C4-2B (cell line): Measurements from ENCODE around the gene GJD4.

ENCODE experiments used
- H3K27ac ChIP-seq: fragments of 450-650 bp; 2 replicates; pipeline ENCODE4 v1.5.1; 2017
- ZFX ChIP-seq: fragments of 450-650 bp; IDR thresholded peaks from 2 replicates; pipeline ENCODE4 v1.6.1; 2017
- TF ChIP-seq, protein P1 (sequence below): fragments of 450-650 bp; conservative IDR thresholded peaks from 2 replicates; pipeline ENCODE4 v1.5.1; 2017; ENCODE audit warnings: mild to moderate bottlenecking

GJD4 gene, protein sequence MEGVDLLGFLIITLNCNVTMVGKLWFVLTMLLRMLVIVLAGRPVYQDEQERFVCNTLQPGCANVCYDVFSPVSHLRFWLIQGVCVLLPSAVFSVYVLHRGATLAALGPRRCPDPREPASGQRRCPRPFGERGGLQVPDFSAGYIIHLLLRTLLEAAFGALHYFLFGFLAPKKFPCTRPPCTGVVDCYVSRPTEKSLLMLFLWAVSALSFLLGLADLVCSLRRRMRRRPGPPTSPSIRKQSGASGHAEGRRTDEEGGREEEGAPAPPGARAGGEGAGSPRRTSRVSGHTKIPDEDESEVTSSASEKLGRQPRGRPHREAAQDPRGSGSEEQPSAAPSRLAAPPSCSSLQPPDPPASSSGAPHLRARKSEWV

DNA sequence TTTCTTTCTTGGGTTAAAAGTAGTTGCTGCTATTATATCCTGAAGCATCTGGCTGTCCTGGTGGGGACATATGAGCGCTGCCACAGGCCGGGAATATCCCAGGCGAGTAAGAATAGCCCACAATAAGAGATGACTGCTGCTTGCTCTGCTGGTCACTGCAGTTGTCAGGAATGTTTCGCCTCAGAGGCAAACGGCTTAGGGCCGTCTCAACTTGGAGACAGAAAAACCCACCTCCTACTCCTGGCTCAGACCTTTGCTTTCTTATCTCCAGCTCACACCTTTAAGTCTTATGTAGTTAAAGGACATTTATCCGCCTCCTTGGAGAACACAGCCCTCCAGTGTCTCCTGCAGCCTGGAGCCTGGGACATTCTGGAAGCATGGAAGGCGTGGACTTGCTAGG, at the start of gene GJD4:
GJD4 (plus strand) TSS at position 151 of the 400 bp plus-strand sequence; CDS start at position 378, 227 bp downstream.
- no peak within 1 kb of the TSS for H3K27ac ChIP-seq
- TF ChIP-seq, protein P1, sequence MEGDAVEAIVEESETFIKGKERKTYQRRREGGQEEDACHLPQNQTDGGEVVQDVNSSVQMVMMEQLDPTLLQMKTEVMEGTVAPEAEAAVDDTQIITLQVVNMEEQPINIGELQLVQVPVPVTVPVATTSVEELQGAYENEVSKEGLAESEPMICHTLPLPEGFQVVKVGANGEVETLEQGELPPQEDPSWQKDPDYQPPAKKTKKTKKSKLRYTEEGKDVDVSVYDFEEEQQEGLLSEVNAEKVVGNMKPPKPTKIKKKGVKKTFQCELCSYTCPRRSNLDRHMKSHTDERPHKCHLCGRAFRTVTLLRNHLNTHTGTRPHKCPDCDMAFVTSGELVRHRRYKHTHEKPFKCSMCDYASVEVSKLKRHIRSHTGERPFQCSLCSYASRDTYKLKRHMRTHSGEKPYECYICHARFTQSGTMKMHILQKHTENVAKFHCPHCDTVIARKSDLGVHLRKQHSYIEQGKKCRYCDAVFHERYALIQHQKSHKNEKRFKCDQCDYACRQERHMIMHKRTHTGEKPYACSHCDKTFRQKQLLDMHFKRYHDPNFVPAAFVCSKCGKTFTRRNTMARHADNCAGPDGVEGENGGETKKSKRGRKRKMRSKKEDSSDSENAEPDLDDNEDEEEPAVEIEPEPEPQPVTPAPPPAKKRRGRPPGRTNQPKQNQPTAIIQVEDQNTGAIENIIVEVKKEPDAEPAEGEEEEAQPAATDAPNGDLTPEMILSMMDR, result no peak
- TF ChIP-seq ZFX, result no peak

DNA sequence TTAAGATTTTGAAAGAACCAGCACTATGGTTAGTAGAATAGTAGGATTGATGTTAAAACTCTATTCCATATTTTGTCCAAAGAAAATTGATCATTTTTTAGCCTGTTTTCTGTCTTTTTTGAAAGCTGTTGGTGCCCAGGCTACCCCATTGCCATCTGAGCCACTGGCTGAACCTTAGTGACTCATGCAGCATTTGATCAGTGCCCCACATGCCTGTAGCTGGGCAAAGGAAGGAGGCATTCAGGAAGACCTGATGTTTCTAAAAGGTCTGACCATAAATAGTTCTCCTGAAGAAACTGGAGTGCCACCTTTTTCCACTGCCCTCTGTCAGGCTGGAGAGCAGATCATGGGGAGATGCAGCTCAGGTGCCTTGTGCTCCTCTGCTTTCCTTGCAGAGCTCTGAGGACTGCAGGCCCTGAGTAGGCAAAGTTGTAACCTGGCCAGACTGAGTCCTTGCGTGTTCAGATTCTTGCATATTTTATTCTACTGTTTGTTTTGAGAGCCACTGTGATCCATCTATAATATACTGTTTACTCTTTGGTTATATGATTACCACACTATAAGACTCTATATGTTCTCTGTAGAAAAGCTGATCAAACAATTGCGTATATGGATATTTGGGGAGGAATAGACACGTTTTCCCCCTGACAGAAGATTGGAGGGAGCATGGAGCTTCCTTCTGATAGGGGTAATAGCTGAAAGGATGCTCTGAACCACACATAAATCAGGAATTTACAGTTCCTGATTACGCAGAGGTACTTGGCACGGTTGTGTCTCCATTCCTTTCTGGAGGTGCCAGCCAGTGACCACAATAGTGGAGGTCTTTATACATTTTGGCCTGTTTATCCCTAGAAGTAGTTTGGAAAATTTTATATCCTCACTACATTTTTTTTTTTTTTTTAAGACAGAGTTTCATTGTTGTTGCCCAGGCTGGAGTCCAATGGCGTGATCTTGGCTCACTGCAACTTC, 48.9 kb upstream of the GJD4 start:
- TF ChIP-seq, protein P1, result no peak
- no peak for TF ChIP-seq ZFX
- H3K27ac ChIP-seq, result no peak overlapping the region

GRCh38 chr10:35558276-35558675, 46.9 kb upstream of the GJD4 start:
- H3K27ac ChIP-seq, result no peak overlapping the region
- TF ChIP-seq ZFX, result no peak
- TF ChIP-seq, protein P1, result no peak

GRCh38 chr10:35559416-35559815, 45.7 kb upstream of the GJD4 start:
- TF ChIP-seq, protein P1, result no peak
- no peak for TF ChIP-seq ZFX
- no peak overlapping the region for H3K27ac ChIP-seq

DNA sequence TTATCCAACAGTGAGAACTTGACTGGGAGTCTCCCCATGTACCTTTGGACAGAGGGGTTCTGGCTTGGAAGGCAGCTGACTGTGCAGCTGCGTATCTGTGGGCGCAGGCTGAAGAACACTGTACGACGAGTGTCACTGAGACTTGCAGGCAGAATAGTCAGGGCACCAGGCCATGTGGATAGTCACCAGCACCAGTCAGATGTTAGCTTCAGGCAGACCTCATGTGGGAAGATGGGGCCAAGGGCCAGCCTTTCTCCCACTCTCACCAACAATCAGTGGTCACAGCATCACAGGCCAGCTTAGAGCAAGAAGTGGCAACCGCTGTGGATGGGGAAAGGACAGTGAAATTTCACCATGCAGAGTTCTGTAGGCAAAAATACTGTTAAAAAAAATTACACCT, 43.4 kb upstream of the GJD4 start:
- TF ChIP-seq, protein P1, result no peak
- no peak for TF ChIP-seq ZFX
- no peak overlapping the region for H3K27ac ChIP-seq

GRCh38 chr10:35562427-35562826, 42.7 kb upstream of the GJD4 start:
- TF ChIP-seq ZFX, result no peak
- TF ChIP-seq, protein P1, result no peak
- no peak overlapping the region for H3K27ac ChIP-seq
